CD4-positive, alpha-beta T cell treated with Interleukin-17A for 4 hours (primary cell): ENCODE measurements around the gene SPCS1.
"Not testable (repeated sequence)": the region's sequence is repeated elsewhere in the genome, so short reads cannot be mapped to it uniquely, and the experiment has no call there.

Experiments used
- DNase-seq: peaks from one replicate; pipeline ENCODE4 v3.0.0-alpha.2; 2020; ENCODE audit warnings: mixed read lengths

Gene SPCS1

DNA sequence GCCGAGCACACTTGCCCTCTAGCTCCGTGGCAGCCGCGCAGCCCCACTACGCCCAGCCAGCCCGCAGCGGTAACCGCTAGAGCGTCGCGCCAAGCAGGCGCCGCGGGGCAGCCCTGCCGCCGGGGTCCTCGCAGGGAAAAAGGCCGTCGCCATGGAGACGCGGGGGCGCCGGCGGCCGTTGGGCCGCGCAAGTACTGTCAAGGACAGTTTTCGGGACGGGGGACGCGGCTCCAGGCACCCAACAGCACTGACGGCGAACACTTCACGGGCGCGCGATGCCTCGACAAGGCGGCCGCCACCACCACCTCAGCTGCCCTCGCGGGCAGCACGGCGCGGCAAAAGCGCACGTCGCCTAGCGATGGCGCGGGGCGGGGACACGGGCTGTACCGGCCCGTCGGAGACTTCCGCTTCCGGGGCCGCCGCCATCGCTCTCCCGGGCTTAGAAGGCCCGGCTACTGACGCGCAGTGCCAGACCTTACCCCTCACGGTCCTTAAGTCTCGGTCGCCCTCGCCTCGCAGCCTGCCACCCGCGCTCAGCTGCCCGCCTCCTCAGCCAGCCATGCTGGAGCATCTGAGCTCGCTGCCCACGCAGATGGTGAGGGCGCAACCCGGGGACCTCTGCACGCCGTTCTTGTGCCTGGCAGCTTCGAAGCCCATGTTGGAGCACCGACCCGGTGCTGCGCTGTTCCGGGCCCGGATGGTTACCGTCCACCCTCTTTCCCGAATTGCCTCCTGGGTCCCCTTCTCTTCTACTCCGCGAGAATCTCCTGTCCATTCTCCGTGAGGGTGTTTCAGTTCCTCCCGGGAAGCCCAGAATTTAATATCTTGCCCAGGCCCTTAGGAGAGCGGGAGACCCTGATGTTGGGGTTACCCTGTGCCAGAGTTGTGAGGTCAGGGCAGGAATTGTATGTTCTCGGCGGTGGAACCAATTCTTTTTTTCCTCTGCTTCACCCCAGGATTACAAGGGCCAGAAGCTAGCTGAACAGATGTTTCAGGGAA lies at the start of gene SPCS1, which contains the start of gene GLT8D1:
TSS of gene SPCS1 (plus strand) at position 419 of the 999 bp plus-strand sequence. CDS start at position 560, 141 bp downstream.
TSS of gene GLT8D1 (minus strand) at position 104 of the 999 bp plus-strand sequence. CDS start 5,331 bp downstream, outside the sequence.
- DNase-seq: peak; percentile 89

DNA sequence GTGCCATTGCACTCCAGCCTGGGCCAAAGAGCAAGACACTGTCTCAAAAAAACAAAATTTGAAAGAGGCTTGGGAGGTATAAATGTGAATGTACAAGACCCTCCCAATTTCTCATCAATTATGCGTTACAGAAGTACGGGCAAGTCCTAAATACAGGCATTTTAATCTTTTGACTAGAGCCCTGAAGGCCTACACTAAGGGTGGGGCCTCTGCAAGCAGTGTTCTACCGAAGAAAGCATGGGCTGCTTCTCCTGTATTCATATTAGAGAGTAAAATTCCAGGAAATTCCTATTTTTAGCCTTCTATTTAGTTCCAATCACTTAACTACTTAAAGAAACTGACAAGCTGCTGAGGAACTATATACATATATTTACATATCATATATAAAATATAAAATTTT lies 45.9 kb upstream of the SPCS1 start:
- DNase-seq: no peak

GRCh38 chr3:52663098-52663497 lies 42.8 kb upstream of the SPCS1 start:
- no peak for DNase-seq

DNA sequence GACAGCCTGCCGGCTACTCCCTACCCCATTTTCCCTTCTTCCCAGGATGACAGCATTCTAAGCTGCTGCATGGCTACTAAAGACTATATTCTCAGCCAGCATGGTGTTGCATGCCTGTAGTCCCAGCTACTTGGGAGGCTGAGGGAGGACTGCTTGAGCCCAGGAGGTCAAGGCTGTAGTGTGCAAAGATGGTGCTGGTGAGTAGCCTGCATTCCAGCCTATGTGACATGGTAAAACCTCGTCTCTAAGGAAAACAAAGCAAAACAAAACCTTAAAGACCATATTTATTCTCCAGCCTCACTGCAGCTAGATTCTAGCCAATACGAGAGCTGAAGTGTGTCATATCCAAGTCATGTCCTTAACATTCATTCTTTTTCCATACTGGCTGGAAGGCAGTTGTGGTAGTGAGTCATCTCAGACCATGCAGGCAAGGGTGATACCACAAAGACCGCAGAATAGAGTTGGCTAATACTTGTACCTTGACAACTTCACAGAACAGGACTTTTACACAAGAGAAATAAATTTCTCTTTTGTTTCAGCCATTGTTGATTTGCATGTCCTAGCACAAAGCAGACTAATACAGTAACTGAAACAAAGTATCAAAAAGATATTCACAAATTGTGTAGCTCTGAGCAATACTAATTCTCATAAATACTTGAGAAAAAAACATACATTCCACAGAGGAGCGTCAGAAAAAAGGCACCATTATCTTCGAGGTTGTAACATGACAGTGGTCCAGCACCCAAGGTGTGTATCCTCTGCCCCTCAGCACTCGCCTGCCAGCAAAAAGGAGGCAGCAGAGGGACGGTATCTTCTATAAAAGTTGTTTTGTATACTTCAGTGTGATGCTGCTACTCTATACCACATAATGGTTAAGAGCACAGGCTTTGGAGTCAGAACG lies 35.0 kb upstream of the SPCS1 start:
- peak; percentile 18 for DNase-seq

- DNase-seq: no peak
These were observed 34.2 kb upstream of the SPCS1 start for GRCh38 chr3:52671676-52672075.

DNA sequence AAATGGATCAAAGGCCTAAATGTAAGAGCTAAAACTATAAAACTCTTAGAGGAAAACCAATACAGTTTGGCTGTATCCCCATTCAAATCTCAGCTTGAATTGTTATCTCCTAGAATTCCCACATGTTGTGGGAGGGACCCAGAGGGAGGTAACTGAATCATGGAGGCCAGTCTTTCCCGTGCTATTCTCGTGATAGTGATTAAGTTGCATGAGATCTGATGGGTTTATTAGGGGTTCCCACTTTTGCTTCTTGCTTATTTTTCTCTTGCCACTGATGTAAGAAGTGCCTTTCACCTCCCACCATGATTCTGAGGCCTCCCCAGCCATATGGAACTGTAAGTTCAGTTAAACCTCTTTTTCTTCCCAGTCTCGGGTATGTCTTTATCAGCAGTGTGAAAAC lies 29.7 kb upstream of the SPCS1 start:
- not testable (repeated sequence) for DNase-seq

GRCh38 chr3:52678265-52679198 lies 27.4 kb upstream of the SPCS1 start:
- no peak for DNase-seq

- DNase-seq: no peak
These were observed 26.7 kb upstream of the SPCS1 start for GRCh38 chr3:52679199-52679538.

DNA sequence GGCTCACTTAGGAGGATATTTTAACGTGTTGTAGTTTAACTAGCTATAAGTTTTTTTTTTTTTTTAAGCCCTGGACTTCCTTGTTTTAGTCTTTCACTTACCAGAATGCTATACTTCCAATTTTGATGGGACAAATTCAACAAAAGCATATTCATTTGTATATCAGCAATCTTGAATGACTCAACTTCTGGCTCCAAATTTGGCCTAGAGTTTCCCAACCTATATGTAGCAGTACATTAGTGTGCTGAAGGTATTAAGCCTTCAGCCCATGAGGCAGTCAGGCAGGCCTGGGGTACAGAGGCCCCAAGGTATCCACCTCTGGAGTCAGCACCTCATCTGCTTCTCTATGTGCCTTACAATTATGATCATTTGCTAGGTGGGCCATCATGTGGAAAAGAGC lies 26.1 kb upstream of the SPCS1 start:
- DNase-seq: no peak

DNA sequence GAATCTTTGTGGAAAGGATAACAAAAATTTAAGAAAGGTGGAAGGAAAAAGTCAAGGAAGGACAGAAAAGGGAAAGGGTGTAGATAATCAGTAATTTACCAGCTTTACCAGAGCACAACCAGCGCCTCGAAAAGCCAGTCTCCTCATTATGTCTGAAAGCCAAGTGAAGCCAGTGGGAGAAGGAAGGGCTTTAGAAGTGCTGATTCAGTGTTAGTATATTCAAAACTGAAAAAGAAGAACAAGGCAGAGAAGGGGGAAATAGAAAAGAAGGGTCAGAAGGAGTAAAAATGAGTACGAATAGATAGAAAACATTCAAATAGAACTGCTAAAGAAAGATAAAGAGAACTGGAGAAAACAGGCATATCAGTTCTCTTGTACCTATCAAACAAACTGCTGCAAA lies 24.3 kb upstream of the SPCS1 start:
- no peak for DNase-seq

DNA sequence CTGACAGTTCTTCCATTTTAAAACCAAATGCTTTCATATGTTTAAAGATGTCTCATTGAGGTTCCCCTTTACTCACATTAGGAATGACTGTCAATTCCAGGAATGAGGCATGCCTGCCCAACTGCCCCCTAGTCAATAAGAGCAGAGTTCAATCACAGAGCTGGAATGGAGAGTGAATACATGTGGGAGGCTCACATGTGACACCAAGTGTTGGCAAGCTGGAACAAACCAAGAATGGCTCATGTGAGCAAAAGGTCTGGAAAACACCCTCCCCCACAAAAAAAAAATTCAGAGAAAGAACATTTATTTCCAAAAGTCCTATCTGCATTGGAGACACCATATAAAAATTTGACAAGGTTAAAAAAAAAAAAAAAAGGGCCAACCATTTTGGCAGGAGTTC lies 23.9 kb upstream of the SPCS1 start:
- no peak for DNase-seq

DNA sequence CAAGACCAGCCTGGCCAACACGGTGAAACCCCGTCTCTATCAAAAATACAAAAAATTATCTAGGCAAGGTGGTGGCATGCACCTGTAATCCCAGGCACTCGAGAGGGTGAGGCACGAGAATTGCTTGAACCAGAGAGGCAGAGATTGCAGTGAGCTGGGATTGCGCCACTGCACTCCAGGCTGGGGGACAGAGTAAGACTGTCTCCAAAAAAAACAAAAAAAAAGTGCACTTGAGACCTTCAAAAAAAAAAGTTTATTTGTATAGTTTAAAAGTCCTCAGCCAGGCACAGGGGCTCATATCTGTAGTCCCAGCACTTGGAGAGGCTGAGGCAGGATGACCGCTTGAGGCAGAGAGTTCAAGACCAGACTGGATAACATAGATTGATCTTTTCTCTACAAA lies 22.3 kb upstream of the SPCS1 start:
- no peak for DNase-seq

DNA sequence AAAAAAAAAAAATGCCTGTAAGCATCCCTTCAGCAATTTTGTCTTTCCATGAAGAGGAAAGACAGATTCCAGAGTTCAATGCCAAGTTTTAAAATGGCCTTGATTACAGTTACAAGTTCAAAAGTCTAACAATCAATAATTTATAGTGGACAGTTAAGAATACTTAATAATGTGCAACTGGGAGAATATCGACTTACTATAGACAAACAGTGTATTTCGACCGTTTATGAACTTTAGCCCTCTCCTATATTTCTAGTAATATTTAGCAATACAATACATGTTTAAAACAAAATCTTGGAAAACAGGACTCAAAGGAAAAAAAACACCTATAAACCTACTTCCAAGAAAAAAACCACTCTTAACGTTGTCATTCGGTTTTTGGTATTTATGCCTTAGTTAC lies 21.7 kb upstream of the SPCS1 start:
- DNase-seq: no peak

DNA sequence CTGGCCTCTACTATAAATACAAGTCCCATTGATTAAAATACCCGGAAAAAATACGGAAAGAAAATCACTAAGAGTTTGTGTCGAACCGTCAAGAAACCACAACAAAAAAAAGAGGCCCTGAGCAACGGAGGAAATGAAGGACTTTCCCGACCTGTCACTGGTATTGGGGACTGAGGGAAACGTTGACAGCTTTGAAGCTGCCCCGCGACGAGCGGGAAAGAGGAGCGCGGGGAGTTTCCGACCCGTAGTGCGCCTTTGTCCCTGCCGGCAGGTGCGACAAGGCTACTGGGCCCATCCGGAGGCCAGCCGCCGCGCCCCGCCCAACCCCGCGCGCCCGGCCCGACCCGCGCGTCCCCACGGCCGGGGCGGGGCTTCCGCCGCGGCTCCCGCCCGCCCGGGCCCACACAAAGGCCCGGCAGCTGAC lies 20.6 kb upstream of the SPCS1 start:
- DNase-seq: peak; percentile 74

DNA sequence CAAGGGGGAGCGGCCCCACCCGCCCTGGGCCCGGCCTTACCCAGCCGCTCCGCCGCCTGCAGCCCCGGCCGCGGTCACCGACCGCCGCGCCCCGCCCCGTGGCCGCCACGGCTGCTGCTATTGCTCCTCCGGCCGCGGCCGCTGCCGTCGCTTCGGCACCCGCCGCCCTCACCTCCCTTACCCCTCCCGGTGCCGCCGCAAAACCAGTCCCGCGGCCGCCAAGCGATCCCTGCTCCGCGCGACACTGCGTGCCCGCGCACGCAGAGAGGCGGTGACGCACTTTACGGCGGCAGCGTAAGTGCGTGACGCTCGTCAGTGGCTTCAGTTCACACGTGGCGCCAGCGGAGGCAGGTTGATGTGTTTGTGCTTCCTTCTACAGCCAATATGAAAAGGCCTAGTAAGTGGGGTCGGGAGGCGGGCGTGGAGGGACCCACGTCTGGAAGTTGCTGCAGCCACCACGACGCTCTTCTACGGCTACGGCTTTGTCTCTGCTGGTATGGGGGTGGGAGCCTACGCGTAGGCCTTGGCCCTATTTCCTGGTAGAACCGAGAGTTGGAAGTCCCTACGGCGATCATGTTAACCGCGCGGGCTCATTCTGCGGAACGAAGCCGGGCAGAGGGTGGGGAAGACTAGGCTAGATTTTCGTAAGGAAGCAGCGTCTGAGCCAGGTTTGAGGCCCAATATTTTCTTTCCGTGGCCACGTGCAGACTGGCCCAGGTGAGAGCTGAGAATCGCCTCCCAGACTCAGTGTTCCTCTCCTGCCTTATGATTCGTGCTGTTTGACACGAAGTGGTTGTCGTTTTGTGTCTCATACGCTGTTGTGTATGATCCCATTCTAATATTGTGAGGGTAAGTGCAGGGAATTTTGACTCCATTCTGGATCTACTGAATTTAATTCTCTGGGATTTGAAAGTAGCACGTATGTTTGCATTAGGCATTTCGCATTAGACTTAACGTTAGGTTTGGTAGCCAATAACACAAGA lies 19.9 kb upstream of the SPCS1 start, which contains the start of the genes GNL3 and PBRM1:
TSS of gene GNL3 (plus strand) at position 324 of the 983 bp plus-strand sequence. CDS start at position 385, 61 bp downstream.
TSS of gene PBRM1 (minus strand) at position 205 of the 983 bp plus-strand sequence.
- DNase-seq: peak; percentile 91

DNA sequence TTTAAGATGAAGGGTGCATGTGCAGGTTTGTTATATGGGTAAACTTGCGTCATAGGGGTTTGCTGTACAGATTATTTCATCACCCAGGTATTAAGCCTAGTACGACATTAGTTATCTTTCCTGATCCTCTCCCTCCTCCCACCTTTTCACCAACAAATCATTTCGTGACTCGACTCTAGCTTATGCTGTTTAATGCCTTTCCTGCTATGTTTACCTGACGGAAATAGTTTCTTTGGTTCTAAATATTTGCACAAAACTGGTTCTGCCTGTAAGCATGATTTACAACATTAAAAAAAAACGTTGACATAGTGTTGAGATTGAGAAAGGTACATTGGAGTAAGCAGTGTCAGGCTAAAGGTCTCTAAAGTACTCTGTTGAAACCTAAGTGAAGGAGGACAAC lies 17.6 kb upstream of the SPCS1 start:
- DNase-seq: no peak

DNA sequence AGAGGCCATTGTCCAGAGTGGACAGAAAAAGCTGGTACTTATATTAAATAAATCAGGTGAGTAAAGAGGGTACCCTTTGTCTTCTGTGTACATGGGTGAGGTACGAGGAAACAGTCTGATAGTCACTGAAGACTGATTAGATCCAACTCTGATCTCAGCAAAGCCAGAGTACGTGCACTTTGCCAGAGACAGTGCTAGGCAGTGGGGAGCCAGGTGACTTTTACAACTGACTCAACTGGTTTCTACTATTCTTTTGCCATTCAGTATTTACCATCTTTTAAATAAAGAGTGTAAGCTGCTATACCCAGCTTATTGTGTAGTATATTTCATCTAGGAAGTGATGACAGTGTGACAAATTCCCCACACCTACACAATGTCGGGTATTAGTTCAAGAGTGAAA lies 16.8 kb upstream of the SPCS1 start:
- DNase-seq: no peak

- no peak for DNase-seq
These were observed 15.3 kb upstream of the SPCS1 start for GRCh38 chr3:52690560-52690959.

GRCh38 chr3:52693071-52693470 lies 12.8 kb upstream of the SPCS1 start:
- no peak for DNase-seq

DNA sequence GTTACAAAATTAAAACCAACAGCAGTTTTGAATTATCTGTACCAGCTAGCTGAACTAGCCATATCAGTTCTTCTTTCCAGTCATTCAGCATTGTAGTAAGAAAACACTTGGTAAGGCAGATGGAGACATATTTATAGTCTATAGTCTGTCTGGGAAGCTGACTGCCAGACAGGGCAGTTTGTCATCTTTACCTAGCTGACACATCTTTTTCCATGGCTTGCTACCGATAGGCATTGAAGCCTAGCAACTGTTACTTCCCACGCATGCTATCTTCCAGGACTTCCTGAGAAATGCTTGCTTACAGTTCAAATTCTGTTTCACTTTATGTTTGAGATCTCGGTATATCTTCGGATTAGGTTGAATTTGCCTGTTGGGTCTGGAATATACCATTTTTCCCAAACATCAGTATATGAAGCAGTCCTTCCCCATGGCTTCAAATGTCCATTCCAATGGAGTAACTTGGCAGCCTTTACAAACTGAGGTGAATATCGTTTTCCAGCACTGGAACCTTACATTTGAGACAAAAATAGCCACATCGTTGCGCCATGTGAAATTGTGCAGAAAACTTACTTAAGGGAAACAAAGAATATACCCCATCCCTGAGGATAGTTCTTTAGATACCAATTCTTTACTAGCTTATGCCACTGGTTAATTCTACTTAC lies 11.2 kb upstream of the SPCS1 start:
- no peak for DNase-seq
